GM21723 (cell line): ENCODE results near the gene DYNLRB1.
"Not testable (repeated sequence)": the region's sequence is repeated elsewhere in the genome, so short reads cannot be mapped to it uniquely, and the experiment has no call there.

Source experiments
- ATAC-seq: cut with Tn5 transposase; IDR thresholded peaks from one replicate; pipeline ENCODE4 v1.9.1; 2021; ENCODE audit warnings: mild to moderate bottlenecking, moderate library complexity; ENCODE audit not compliant: unreplicated experiment

Gene DYNLRB1

DNA sequence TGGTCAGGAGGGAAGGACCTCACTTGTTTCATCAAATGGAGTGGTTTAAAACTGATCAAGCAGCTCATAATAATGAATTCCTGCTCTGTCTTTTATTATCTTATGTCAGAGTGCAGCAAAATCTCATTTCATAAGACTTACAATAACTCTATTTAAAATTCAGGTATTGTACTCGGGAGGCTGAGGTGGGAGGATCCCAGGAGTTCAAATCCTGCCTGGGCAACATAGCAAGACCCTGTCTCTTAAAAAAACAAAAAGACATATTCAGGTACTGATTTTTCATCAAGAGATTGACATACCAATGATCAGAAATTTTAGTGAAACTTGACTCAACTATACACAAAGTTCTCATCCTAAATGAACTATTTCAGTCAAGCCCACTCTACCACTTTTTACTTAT lies 5.6 kb upstream of the DYNLRB1 start:
- no peak for ATAC-seq

DNA sequence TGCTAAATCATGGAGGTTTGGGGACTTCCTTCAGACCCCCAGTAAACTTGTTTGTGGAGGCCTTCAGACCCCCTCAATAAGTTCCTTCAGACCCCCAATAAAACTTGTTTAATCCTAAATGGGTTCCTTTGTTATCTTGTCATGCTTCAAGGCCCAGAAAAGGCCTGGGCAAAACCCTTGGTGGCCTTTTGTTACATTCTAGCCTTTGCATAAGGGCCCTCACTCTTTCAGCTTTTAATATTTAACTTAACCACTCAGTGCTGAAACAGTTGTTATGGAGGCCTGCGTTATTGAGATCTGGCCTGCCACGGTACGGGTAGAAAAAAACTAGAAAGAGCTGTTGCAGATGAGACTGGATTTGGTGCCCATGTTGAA lies 4.3 kb upstream of the DYNLRB1 start:
- ATAC-seq, result no peak

DNA sequence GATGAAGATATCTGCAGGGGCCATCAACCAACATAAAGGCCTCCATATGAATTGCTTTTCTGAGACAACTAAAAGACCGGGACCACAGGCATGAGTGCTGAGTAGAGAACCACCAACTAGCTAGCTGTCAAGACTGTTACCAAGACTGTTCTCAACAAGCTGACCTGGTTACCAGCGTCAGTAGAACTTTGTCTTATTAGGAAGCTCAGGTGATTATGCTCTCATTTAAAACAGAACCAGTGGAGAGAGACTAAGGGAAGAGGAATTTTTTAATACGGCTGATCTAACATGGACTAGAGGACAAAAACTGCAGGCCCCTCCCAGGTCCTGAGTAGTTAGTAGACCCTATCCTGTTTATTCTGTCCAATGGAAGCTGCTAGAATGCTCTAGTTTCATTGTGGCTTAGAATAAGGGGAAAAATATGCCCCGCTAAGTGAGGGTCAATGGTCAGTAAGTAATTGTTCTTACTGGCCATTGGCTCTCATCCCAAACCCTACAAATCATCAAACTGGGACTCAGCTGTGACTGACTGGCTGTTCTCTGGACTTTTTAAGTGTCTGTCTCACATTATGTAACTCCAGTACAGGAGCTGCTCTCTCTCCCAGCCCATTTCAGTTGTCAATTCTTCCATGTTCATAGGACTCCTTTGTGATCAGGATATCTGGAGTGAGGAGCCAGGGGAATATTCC lies 3.8 kb upstream of the DYNLRB1 start:
- no peak for ATAC-seq

DNA sequence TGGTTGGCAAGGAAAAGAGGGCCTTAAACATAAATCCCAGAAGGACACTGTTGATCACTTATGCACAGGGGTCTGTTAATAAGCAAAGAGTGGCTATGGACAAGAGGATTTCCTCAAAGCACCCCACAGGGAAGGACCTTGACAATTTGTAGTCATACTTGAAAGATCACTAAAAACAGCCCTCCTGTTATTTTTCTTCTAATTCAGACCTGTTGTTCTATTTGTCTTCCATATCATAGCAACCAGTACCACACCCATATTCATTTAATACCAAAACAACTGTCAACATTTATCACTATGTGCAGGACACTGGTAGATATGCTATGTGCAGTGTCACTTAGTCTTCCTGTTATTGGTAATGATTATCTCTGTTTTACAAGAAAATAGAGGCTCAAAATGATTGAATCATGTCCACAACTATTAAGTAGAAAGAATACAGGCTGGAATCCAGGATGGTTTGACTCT lies 3.2 kb upstream of the DYNLRB1 start:
- ATAC-seq, result no peak

DNA sequence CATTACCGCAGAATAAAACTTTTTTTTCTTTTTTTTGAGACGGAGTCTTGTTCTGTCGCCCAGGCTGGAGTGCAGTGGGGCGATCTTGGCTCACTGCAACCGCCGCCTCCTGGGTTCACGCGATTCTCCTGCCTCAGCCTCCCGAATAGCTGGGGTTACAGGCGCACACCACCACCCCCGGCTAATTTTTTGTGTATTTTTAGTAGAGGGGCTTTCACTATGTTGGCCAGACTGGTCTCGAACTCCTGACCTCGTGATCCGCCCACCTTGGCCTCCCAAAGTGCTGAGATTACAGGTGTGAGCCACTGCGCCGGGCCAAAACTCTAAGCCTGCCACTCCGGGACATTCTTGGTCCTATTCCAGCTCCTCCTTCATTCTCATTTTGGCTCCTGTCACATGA lies 2.2 kb upstream of the DYNLRB1 start:
- not testable (repeated sequence) for ATAC-seq

DNA sequence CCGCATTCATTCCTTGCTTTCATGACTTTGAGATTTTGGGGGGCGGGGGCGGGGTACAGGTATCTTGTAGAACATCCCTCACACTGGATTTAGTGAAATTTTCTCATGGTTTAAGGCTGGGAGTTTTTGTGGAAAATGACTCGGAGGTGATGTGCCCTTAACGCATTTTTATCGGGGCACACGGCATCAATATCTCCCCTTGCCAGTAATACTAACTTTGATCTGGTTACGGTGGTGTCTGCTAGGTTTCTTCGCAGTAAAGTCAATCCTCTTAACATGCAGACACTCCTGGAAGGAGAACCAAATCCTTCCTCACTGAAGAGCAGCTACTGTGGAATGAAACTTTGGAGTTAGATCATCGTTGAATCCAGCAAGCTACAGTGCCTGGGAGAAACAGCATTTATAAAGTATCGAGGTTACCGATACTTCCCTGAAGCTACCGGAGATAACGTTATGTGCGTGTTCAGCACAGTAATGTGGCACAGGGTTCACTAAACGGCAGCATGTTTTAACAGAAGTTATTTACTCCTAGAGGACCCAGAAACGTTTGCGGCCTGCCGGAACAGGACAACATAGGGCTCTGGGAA lies 1.2 kb upstream of the DYNLRB1 start:
- ATAC-seq, result no peak

DNA sequence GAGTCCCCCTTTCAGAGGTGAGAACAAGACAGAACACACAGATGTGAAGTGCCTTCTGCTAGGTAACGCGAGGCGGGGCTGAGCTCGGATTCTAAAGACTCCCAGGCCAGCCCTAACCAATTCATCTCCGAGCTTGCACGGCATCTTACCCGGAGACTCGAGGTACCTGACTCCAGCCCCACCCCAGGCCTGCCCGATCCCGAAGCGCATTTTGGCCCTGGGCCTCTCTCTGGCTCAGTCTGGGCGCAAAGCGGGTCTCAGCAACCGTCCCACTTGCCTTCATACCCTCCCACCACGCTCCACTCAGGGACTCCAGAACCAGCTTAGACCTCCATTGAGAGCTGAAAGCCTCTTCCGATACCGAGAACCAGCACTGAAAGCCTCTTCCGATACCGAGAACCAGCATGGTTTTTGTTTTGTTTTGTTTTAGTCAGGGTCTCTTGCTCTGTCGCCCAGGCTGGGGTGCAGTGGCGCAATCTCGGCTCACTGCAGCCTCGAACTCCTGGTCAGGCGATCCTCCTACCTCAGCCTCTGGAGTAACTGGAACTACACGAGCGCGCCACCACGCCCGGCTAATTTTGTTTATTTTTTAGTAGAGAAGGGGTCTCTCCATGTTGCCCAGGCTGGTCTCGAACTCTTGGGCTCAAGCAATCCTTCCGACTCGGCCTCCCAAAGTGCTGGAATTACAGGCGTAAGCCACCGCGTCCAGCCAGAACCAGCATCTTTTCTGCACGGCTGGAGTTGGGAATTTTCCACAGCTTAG lies 557 bp upstream of the DYNLRB1 start:
- peak; percentile 60 for ATAC-seq

DNA sequence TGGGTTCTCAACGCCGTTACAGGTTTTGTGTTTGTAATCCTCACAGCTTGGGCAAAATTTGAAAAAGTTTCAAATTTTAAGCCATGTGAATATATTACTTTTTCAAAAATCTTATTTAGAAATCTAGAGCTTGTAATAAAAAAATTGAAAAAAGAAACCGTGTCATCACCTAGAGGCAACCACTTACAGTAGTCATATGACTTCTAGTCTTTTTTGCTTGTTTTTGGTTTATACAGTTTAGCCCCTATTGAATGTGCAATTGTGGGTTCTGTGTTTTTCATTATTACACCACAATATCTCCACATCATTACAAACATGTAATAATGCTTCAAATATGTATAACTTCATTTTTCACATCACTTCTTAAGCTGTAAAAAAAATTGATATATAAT lies 888 bp downstream of the DYNLRB1 start:
- ATAC-seq, result no peak

DNA sequence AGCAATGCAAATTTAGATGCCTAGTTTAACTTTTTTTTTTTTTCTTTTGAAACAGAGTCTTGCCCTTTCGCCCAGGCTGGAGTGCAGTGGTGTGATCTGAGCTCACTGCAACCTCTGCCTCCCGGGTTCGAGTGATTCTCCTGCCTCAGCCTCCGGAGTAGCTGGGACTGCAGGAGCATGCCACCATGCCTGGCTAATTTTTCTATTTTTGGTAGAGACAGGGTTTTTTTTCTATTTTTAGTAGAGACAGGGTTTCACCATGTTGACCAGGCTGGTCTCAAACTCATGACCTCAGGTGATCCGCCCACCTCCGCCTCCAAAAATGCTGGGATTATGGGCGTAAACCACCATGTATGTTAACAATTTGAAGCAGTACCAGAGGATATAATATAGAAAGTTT lies 2.6 kb downstream of the DYNLRB1 start:
- not testable (repeated sequence) for ATAC-seq

DNA sequence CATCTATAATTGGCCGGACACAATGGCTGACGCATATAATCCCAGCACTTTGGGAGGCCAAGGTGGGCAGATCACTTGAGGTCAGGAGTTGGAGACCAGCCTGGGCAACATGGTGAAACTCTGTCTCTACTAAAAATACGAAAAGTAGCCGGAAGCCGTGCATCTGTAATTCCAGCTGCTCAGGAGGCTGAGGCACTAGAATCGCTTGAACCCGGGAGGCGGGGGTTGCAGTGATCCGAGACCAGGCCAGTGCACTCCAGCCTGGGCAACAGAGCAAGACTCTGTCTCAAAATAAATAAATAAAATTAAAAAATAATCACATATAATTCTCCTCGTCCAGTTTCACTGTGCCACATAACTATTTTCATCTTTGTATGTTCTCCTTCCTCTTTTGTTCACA lies 3.6 kb downstream of the DYNLRB1 start:
- not testable (repeated sequence) for ATAC-seq

DNA sequence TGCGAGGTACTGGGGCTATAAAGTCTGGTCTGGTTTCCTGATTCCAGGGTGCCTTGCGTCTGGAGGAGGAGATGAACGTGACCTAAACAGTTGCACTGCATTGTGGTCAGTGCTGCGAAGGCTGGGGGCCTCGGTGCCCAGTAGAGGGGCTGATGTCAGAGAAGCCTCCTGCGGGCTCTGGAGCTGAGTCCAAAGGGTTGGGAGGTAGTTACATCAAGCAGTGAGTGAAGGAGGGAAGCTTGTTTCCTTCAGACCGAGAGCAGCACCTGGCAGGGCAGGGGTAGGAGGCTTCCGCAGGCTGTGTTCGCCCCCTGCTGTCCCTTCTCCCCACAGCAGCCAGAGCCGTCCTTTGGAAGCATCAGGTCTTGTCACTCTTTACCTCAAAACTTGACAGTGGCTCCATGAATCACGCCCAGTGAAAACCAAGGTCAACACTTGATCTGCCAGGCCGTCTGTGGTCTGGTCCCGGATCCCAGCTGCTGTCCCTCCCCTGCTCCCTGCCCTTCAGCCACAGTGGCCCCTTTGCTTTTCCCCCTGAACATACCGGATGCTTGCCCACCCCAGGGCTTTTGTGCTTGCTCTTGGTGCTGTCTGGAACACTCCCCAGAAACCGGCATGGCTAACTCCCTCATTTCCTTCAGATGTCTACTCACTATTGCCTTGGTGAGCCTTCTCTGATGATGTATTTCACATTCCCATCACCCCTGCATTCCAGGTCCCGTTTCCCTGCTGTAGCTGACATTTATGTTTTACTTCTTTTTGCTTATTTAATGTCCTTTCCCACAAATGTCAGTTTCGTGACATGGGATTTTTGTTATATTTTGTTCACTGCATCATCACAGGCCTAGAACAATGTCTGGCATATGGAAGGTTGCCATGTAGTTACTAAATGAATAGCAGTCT lies 7.0 kb downstream of the DYNLRB1 start:
- ATAC-seq, result no peak

DNA sequence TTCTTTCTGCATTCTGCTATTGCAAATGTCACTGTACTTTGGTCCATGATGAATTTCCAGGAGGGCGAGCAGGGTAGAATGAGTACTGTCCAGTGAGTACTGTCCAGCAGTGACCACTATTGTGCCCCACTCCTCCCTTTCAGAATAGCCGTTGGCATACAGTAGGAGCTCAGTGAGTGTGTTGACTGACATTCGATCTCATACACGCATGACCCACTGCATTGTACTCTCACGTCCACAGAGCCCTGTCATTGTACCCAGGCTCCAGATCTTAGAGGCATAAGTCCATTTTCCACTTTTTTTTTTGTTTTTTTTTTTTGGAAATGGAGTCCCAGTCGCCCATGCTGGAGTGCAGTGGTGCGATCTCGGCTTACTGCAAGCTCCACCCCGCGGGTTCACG lies 8.2 kb downstream of the DYNLRB1 start:
- ATAC-seq, result no peak

DNA sequence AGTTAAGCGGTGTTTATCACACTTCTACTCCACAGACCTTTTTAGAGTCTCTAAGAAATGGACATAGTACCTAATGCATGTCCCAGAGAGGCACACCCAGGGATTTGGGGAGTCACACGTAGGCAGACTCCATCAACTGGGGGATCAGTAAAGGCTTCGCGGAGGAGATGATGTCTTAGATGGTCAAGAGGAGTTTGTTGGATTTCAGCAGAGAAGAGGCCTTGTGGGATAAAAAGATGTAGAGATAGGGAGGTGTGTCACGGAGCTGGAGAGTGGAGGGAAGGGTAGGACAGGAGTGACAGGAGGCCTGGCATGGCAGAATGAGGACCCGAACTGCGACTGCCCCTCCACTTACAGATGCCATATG lies 9.1 kb downstream of the DYNLRB1 start:
- no peak for ATAC-seq

DNA sequence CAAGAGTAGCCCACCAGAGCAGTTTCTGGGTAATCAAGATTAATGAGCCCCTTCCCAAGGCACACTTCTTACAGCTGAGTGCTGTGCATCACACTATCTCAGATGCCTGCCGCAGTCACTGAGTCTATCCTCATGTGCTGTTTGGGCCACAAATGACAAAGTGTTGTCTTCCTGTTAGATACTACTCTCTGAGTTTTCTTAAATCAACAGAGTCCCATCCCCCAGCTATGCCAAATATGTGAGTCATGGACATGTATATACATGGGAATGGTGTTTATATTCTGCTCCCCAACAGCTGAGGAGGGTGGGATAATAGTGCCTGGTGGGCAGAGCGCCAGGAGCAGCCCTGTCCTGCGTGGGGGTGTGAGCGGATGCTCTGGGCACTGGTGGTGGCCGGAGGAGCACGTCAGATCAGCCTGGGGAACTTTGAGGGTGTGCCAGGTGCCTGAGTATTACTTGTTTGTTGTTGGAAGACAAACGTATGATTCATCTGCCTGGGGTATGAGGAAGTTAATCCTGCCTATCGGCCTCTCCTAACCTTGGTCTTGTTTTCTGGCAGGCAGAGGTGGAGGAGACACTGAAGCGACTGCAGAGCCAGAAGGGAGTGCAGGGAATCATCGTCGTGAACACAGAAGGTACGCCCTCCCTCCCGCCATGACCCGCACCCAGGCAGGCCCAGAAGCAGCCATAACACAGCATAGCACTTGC lies 9.6 kb downstream of the DYNLRB1 start:
- no peak for ATAC-seq

DNA sequence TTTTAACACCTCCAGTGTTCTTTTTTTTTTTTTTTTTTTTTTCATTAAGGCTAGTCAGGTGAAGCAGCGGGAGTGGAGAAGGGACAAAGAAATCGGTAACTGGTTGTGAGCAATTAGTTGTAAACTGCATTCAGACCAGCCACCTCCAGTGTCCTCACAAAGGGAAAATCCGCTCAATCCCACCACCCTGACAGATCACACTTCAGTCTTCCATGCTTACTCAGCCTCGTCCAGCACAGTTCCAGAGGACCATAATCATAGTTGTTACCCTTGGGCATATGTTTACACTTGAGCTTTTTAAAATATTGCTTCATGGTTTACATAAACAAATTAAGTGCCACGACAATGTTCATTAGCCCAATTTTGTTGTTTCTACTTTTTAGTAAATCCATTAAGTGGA lies 10.2 kb downstream of the DYNLRB1 start:
- no peak for ATAC-seq

DNA sequence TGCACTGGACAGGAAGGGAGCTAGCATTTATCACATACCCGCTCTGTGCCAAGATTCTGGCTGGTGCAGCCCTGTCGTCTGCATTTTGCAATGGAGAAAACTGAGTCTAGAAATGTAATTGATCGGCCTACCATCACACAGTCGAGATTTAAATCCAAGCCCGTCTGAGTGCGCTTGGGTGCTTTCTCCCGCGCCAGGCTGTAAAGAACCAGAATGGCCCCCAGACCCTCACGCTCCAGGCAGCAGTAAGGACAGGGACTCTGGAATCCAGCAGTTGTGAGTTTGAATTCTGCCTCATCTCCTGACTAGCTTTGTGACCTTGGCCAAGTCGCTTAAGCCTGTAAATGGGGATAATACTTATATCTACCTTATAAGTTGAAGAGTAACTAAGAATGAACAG lies 10.8 kb downstream of the DYNLRB1 start:
- no peak for ATAC-seq

DNA sequence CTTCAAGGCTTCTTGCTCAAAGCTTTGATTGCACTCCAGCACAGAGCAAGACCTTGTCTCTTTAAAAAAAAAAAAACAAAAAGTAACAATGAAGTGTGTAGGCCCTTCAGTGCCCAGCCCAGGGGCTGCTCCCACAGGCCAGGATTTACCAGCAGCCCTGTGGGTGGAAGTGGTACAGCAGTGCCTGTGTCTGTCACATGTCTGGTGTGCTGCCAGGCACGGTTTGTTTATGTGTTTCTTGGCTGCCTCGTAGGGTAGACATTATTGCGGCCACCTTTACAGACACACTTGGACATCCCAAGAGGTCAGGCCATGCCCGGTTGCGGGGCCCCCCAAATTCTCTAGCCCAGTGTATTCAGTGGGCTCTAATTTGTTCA lies 12.7 kb downstream of the DYNLRB1 start:
- ATAC-seq, result no peak

DNA sequence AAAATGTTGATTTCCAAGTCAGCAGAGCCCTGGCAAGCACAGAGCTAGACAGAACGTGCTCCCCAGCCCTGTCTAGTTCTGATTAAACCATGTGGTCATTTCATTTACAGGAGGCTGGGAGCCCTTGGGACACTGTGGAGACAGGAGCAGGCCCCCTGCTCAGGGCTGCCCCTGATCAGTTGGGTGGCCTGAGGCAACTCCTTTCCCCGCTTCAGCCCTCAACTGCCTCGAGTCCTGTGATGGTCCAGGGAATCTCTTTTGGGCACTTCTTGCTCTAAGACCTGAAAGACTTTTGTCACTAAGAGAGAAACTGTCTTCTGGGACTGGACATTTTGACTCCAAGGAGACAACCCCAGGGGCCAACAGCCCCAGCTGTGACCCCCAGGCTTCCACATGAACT lies 13.5 kb downstream of the DYNLRB1 start:
- ATAC-seq, result no peak

DNA sequence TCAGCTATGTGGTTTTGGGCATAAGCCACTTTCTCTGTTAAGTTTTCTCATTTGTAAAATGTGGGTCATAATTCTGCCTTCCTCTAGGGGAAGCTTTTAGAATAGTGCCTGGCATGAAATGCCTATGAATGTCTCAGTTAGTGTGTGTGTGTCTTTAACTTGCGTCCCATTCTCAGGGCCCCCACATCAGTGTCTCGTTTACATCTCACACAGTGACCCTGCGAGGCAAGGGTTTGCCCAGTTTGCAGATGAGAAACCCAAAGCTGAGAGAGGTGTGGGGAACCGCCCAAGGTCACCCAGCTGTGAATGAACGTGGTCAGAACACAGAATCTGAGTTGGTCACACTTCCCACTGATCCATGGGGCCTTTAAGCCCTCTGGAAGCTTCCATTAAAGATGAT lies 14.1 kb downstream of the DYNLRB1 start:
- ATAC-seq, result no peak

DNA sequence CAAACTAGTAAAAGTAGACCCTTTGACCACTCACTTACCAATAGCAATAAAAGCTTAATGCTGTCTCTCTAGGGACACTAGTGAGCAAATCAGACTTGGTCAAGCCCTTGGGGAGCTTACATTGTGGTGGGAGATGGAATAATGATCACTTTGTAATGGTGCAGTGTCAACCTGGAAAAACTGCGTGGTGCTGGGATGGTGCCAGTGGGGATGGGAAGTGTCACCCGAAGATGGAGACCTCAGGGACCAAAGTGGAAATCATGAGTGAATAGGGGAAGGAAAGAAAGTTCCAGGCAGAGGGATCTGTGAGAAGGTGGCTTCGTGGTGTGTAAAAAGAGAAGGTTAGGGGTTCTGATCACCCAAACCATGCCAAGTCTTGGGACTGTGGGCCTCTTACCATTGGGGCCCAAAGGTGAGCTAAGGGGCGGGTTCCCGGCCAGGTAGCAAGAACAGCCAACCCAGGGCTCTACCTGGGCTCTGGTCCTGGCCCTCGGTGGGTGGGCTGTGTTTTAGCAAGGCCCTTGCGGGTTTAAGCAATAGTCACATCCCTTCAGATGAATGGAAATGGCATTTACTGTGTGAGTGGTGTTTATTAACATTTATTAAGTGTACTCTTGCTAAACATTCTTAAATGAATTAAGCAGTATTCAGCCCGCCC lies 15.5 kb downstream of the DYNLRB1 start:
- no peak for ATAC-seq
